Astrocyte (in vitro differentiated cells and primary cell): ENCODE results near the gene STEAP4. TPM values are rescaled to one million over a fixed set of nuclear protein-coding genes. Genes with fewer than 3 reads are reported as not detected.

Experiments
- DNase-seq: peaks from one replicate; pipeline ENCODE4 v3.0.0-alpha.2; 2010; ENCODE audit warnings: low read depth
- FAIRE-seq: peaks from 2 replicates; lab custom pipeline; 2011; peaks lifted over from hg19 to GRCh38; lab: Jason Lieb, UNC
- H2AFZ ChIP-seq: 2 replicates; pipeline ENCODE4 v1.6.0; 2012; ENCODE audit warnings: low read depth, low read length, inconsistent platforms
- H3K27ac ChIP-seq: 2 replicates; pipeline ENCODE4 v1.5.1; 2011; ENCODE audit warnings: low read depth, low read length, inconsistent platforms
- H3K27me3 ChIP-seq: 2 replicates; pipeline ENCODE4 v1.6.0; 2011; ENCODE audit warnings: low read length, inconsistent platforms; ENCODE audit not compliant: insufficient read depth
- H3K36me3 ChIP-seq: 2 replicates; pipeline ENCODE4 v1.5.1; 2011; ENCODE audit warnings: low read length, inconsistent platforms; ENCODE audit not compliant: insufficient read depth
- H3K4me1 ChIP-seq: 2 replicates; pipeline ENCODE4 v1.5.1; 2011; ENCODE audit warnings: low read length, inconsistent platforms; ENCODE audit not compliant: insufficient read depth
- H3K4me2 ChIP-seq: 2 replicates; pipeline ENCODE4 v1.6.0; 2012; ENCODE audit warnings: low read length, inconsistent platforms
- H3K4me3 ChIP-seq: 2 replicates; pipeline ENCODE4 v1.5.1; 2011; ENCODE audit warnings: low read depth, mild to moderate bottlenecking, low read length, inconsistent platforms; ENCODE audit not compliant: insufficient read depth
- H3K79me2 ChIP-seq: 2 replicates; pipeline ENCODE4 v1.6.0; 2012; ENCODE audit warnings: mild to moderate bottlenecking, low read length, inconsistent platforms; ENCODE audit not compliant: insufficient read depth
- H3K9ac ChIP-seq: 2 replicates; pipeline ENCODE4 v1.6.0; 2012; ENCODE audit warnings: mild to moderate bottlenecking, low read length, inconsistent platforms
- H3K9me3 ChIP-seq: 2 replicates; pipeline ENCODE4 v1.5.1; 2012; ENCODE audit warnings: low read depth, mild to moderate bottlenecking, low read length, inconsistent platforms; ENCODE audit not compliant: insufficient read depth
- H4K20me1 ChIP-seq: 2 replicates; pipeline ENCODE4 v1.6.0; 2012; ENCODE audit warnings: low read length, inconsistent platforms; ENCODE audit not compliant: insufficient read depth
- H3K27ac Mint-ChIP-seq: one replicate; pipeline ENCODE4 v1.8.0; 2021; ENCODE audit warnings: mild to moderate bottlenecking, mixed read lengths; ENCODE audit not compliant: unreplicated experiment
- H3K27me3 Mint-ChIP-seq: one replicate; pipeline ENCODE4 v1.8.0; 2021; ENCODE audit warnings: low read depth, mixed read lengths; ENCODE audit not compliant: unreplicated experiment
- H3K36me3 Mint-ChIP-seq: one replicate; pipeline ENCODE4 v1.8.0; 2021; ENCODE audit warnings: low read depth, mixed read lengths; ENCODE audit not compliant: unreplicated experiment
- H3K4me1 Mint-ChIP-seq: one replicate; pipeline ENCODE4 v1.8.0; 2021; ENCODE audit warnings: low read depth, mixed read lengths; ENCODE audit not compliant: unreplicated experiment
- H3K4me3 Mint-ChIP-seq: one replicate; pipeline ENCODE4 v1.8.0; 2021; ENCODE audit warnings: mild to moderate bottlenecking, moderate library complexity, mixed read lengths; ENCODE audit not compliant: unreplicated experiment
- H3K9me3 Mint-ChIP-seq: one replicate; pipeline ENCODE4 v1.8.0; 2021; ENCODE audit warnings: mild to moderate bottlenecking, mixed read lengths; ENCODE audit not compliant: unreplicated experiment
- EZH2 ChIP-seq: IDR thresholded peaks from 2 replicates; pipeline ENCODE4 v1.6.1; 2012; ENCODE audit warnings: mild to moderate bottlenecking, low read length, inconsistent platforms; ENCODE audit not compliant: insufficient read depth
- total RNA-seq: library from RNA; stranded (reverse); gene quantifications from 2 replicates; pipeline ENCODE4 v1.2.1, GENCODE V29; 2021
- TF ChIP-seq, protein P1 (sequence below): IDR thresholded peaks from 2 replicates; pipeline ENCODE4 v1.5.1; 2011; ENCODE audit warnings: low read depth, mild to moderate bottlenecking, inconsistent platforms, low read length, moderate library complexity; ENCODE audit not compliant: insufficient read depth

Gene STEAP4
- total RNA-seq, 1 donor from 2014 or later, result not detected

DNA sequence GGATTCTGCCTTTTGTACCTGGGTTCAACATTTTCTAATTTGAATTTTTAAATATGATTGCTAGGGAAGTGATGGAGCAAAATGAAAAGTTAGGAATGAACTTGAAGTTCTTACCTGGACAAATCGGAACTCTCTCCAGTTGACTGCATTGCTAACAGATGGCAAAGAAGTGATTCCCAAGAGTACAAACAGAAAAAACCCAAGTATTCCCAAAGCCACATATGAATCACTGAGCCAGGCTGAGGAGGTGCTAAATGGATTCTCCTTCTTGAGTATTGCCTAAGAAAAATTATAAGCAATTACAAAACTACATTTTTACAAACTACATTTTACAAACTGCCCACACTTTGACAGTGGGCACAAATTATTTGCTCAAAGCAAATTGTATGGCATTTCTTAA is 25.9 kb downstream of the STEAP4 start:
- peaks cover 11% of the 10 kb centered on the region for H3K4me1 Mint-ChIP-seq
- Histone ChIP-seq H3K9ac (no peak overlapping the region), H2AFZ (no peak overlapping the region), H4K20me1 (no peaks in the 10 kb centered on the region), H3K4me2 (no peak overlapping the region), H3K36me3 (no peaks in the 10 kb centered on the region), H3K9me3 (no peaks in the 10 kb centered on the region), H3K4me1 (no peaks in the 10 kb centered on the region), H3K27ac (no peak overlapping the region), H3K27me3 (no peaks in the 10 kb centered on the region), H3K4me3 (no peak overlapping the region), H3K79me2 (no peaks in the 10 kb centered on the region)
- H3K36me3 Mint-ChIP-seq, result no peaks in the 10 kb centered on the region
- no peaks in the 10 kb centered on the region for H3K27me3 Mint-ChIP-seq
- FAIRE-seq, result no peak
- TF ChIP-seq, protein P1, sequence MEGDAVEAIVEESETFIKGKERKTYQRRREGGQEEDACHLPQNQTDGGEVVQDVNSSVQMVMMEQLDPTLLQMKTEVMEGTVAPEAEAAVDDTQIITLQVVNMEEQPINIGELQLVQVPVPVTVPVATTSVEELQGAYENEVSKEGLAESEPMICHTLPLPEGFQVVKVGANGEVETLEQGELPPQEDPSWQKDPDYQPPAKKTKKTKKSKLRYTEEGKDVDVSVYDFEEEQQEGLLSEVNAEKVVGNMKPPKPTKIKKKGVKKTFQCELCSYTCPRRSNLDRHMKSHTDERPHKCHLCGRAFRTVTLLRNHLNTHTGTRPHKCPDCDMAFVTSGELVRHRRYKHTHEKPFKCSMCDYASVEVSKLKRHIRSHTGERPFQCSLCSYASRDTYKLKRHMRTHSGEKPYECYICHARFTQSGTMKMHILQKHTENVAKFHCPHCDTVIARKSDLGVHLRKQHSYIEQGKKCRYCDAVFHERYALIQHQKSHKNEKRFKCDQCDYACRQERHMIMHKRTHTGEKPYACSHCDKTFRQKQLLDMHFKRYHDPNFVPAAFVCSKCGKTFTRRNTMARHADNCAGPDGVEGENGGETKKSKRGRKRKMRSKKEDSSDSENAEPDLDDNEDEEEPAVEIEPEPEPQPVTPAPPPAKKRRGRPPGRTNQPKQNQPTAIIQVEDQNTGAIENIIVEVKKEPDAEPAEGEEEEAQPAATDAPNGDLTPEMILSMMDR, result no peak
- TF ChIP-seq EZH2, result no peak
- H3K4me3 Mint-ChIP-seq, result no peak overlapping the region
- H3K27ac Mint-ChIP-seq, result no peak overlapping the region
- no peaks in the 10 kb centered on the region for H3K9me3 Mint-ChIP-seq
- DNase-seq, result no peak

DNA sequence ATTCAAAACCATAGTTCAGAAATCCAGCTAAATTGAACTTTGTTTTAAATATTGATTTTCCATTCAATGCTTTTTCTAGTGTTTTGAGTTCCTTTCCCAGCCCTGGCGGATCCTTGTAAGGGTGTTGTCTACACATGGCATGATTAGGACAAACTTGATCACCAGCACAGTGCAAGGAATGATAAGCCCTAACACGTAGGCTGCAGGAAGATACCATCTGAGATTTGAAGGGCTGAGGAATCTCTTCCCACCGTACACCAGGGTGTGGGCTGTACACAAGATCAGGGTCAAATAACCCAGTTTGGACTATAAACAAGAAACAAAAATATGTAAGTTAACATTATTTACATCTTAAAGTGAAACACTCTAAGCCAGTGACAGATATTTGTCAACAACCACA is 27.4 kb downstream of the STEAP4 start:
- H4K20me1 ChIP-seq, result no peaks in the 10 kb centered on the region
- H3K27ac ChIP-seq, result no peak overlapping the region
- H3K4me1 ChIP-seq, result no peaks in the 10 kb centered on the region
- no peak overlapping the region for H3K4me2 ChIP-seq
- H3K36me3 ChIP-seq, result no peaks in the 10 kb centered on the region
- no peak overlapping the region for H3K4me3 ChIP-seq
- H3K36me3 Mint-ChIP-seq, result no peaks in the 10 kb centered on the region
- H3K27me3 Mint-ChIP-seq, result no peaks in the 10 kb centered on the region
- no peak for TF ChIP-seq EZH2
- TF ChIP-seq, protein P1, result no peak
- DNase-seq, result no peak
- H3K27me3 ChIP-seq, result no peaks in the 10 kb centered on the region
- no peak for FAIRE-seq
- no peak overlapping the region for H3K9ac ChIP-seq
- H3K79me2 ChIP-seq, result no peaks in the 10 kb centered on the region
- H3K4me1 Mint-ChIP-seq, result peaks cover 11% of the 10 kb centered on the region
- peak overlapping the region; percentile 44 for H3K27ac Mint-ChIP-seq
- H2AFZ ChIP-seq, result no peak overlapping the region
- H3K9me3 ChIP-seq, result no peaks in the 10 kb centered on the region
- H3K4me3 Mint-ChIP-seq, result no peak overlapping the region
- no peaks in the 10 kb centered on the region for H3K9me3 Mint-ChIP-seq

DNA sequence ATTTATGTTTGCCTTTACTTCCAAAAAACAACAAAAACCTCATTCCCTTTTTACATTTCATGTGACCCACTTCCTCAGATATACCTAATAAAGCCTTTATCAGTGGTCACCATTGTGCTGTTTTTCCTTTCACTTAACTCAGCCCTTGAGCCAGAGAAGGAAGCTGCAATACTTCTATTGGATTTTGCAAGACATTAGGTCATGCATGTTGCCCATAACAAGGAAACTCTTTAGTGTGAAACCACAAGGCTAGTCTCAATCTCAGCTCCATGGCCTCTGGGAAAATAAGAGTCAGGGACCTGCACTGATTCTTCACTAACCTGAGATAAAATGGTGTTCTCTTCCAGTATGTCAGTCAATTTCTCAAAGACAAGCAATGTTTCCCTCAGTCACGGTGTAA is 27.8 kb downstream of the STEAP4 start:
- FAIRE-seq (no peak), DNase-seq (no peak)
- H3K4me1 ChIP-seq, result no peaks in the 10 kb centered on the region
- Mint-ChIP-seq H3K4me3 (no peak overlapping the region), H3K36me3 (no peaks in the 10 kb centered on the region), H3K27ac (peak overlapping the region; percentile 44), H3K4me1 (peaks cover 11% of the 10 kb centered on the region), H3K9me3 (no peaks in the 10 kb centered on the region), H3K27me3 (no peaks in the 10 kb centered on the region)
- no peak overlapping the region for H3K27ac ChIP-seq
- H2AFZ ChIP-seq, result no peak overlapping the region
- TF ChIP-seq, protein P1, result no peak
- TF ChIP-seq EZH2, result no peak
- H3K4me3 ChIP-seq, result no peak overlapping the region
- H4K20me1 ChIP-seq, result no peaks in the 10 kb centered on the region
- no peaks in the 10 kb centered on the region for H3K79me2 ChIP-seq
- H3K27me3 ChIP-seq, result no peaks in the 10 kb centered on the region
- no peak overlapping the region for H3K9ac ChIP-seq
- H3K36me3 ChIP-seq, result no peaks in the 10 kb centered on the region
- H3K9me3 ChIP-seq, result no peaks in the 10 kb centered on the region
- H3K4me2 ChIP-seq, result no peak overlapping the region
